Neural progenitor cell (in vitro differentiated cells): Measurements from ENCODE around the gene IL3RA. TPM values are rescaled to one million over a fixed set of nuclear protein-coding genes. Genes with fewer than 3 reads are reported as not detected.

Source experiments
- DNase-seq: peaks from one replicate; pipeline ENCODE4 v3.0.0-alpha.2; 2016; ENCODE audit warnings: low spot score
- H2AFZ ChIP-seq: fragments of 200-600 bp; sonication (generic); replicated peaks from 2 replicates; pipeline ENCODE4 v1.6.1; 2016; ENCODE audit warnings: antibody characterized with exemption
- H3F3A ChIP-seq: fragments of 200-600 bp; sonication (generic); 2 replicates; pipeline ENCODE4 v1.6.1; 2016; ENCODE audit warnings: antibody characterized with exemption, low read depth
- H3K27ac ChIP-seq: fragments of 200-600 bp; sonication (generic); 2 replicates; pipeline ENCODE4 v1.5.1; 2016; ENCODE audit warnings: mild to moderate bottlenecking
- H3K27me3 ChIP-seq: fragments of 200-600 bp; sonication (generic); 2 replicates; pipeline ENCODE4 v1.6.1; 2016; ENCODE audit warnings: mild to moderate bottlenecking, moderate library complexity
- H3K36me3 ChIP-seq: fragments of 200-600 bp; sonication (generic); 2 replicates; pipeline ENCODE4 v1.5.1; 2016
- H3K4me1 ChIP-seq: fragments of 200-600 bp; sonication (generic); 2 replicates; pipeline ENCODE4 v1.6.1; 2016; ENCODE audit warnings: mixed run types
- H3K4me2 ChIP-seq: fragments of 200-600 bp; sonication (generic); 2 replicates; pipeline ENCODE4 v1.6.1; 2016
- H3K4me3 ChIP-seq: fragments of 200-600 bp; sonication (generic); 2 replicates; pipeline ENCODE4 v1.5.1; 2016
- H3K79me2 ChIP-seq: fragments of 200-600 bp; sonication (generic); 2 replicates; pipeline ENCODE4 v1.6.1; 2016; ENCODE audit warnings: low read depth
- H3K9ac ChIP-seq: fragments of 200-600 bp; sonication (generic); 2 replicates; pipeline ENCODE4 v1.6.1; 2016
- H3K9me3 ChIP-seq: fragments of 200-600 bp; sonication (generic); 2 replicates; pipeline ENCODE4 v1.5.1; 2016; ENCODE audit warnings: low read depth
- H4K20me1 ChIP-seq: fragments of 200-600 bp; sonication (generic); 2 replicates; pipeline ENCODE4 v1.6.1; 2016; ENCODE audit warnings: low read depth
- H3K27ac Mint-ChIP-seq: 3 replicates; pipeline ENCODE4 v1.8.0; 2021; ENCODE audit warnings: mixed read lengths
- H3K27me3 Mint-ChIP-seq: 2 replicates; pipeline ENCODE4 v1.8.0; 2022; ENCODE audit warnings: low read depth, mild to moderate bottlenecking, inconsistent platforms, moderate library complexity, mixed read lengths; ENCODE audit not compliant: insufficient read depth
- H3K36me3 Mint-ChIP-seq: 3 replicates; pipeline ENCODE4 v1.8.0; 2021; ENCODE audit warnings: mixed read lengths
- H3K4me1 Mint-ChIP-seq: 3 replicates; pipeline ENCODE4 v1.8.0; 2021; ENCODE audit warnings: mixed read lengths
- H3K4me3 Mint-ChIP-seq: 3 replicates; pipeline ENCODE4 v1.8.0; 2021; ENCODE audit warnings: mild to moderate bottlenecking, moderate library complexity, mixed read lengths
- H3K9me3 Mint-ChIP-seq: 3 replicates; pipeline ENCODE4 v1.8.0; 2020; ENCODE audit warnings: mixed read lengths
- EZH2 ChIP-seq: fragments of 200-600 bp; sonication (generic); IDR thresholded peaks from 2 replicates; pipeline ENCODE4 v1.6.1; 2017; ENCODE audit warnings: antibody characterized with exemption, mild to moderate bottlenecking, moderate library complexity
- EZH2phosphoT487 ChIP-seq: fragments of 200-600 bp; sonication (generic); IDR thresholded peaks from 2 replicates; pipeline ENCODE4 v1.6.1; 2017; ENCODE audit warnings: antibody characterized with exemption
- total RNA-seq: library from RNA; depleted of rRNA; stranded (reverse); fragments of >200 nt; gene quantifications from 2 replicates; pipeline ENCODE4 v1.2.3, GENCODE V29; 2015; ENCODE audit warnings: low replicate concordance
- TF ChIP-seq, protein P1 (sequence below): fragments of 200-600 bp; sonication (generic); IDR thresholded peaks from 2 replicates; pipeline ENCODE4 v1.5.1; 2017; ENCODE audit warnings: antibody characterized with exemption, mild to moderate bottlenecking

IL3RA gene
- total RNA-seq, 1 donor from 2014 or later: not detected

DNA sequence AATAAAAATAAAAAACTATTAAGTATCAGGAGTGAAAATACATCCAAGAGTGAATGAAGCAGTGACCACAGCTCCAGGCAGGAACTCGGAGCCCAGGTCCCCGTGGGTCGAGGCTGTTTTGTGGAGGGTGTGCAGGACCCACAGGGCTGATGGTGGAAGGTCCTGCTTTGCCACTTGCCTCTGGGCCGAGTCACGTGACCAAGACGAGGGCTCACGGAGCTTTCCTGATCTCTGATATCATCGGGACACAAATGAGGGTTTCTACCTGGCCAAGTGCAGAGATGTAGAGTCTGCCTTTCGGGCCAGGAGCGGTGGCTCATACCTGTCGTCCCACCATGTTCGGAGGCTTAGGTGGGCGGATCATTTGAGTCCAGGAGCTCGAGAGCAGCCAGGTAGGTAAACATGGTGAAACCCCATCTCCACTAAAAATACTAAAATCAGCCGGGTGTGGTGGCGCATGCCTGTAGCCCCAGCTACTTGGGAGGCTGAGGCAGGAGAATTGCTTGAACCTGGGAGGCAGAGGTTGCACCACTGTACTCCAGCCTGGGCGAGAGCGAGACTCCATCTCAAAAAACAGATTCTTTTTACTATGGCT, 48.2 kb downstream of the IL3RA start:
- H3K36me3 ChIP-seq: peaks cover under 1% of the 10 kb centered on the region
- peaks cover 36% of the 10 kb centered on the region for H4K20me1 ChIP-seq
- no peak overlapping the region for H3K4me3 ChIP-seq
- Mint-ChIP-seq H3K27me3 (peaks cover 7% of the 10 kb centered on the region), H3K27ac (no peak overlapping the region), H3K4me1 (peaks cover 11% of the 10 kb centered on the region), H3K4me3 (no peak overlapping the region), H3K36me3 (peaks cover 34% of the 10 kb centered on the region), H3K9me3 (no peaks in the 10 kb centered on the region)
- H3K79me2 ChIP-seq: peaks cover 27% of the 10 kb centered on the region
- no peaks in the 10 kb centered on the region for H3K4me1 ChIP-seq
- H3K27me3 ChIP-seq: no peaks in the 10 kb centered on the region
- DNase-seq: no peak
- no peaks in the 10 kb centered on the region for H3K9me3 ChIP-seq
- no peak overlapping the region for H3K9ac ChIP-seq
- TF ChIP-seq EZH2: no peak
- TF ChIP-seq, protein P1, sequence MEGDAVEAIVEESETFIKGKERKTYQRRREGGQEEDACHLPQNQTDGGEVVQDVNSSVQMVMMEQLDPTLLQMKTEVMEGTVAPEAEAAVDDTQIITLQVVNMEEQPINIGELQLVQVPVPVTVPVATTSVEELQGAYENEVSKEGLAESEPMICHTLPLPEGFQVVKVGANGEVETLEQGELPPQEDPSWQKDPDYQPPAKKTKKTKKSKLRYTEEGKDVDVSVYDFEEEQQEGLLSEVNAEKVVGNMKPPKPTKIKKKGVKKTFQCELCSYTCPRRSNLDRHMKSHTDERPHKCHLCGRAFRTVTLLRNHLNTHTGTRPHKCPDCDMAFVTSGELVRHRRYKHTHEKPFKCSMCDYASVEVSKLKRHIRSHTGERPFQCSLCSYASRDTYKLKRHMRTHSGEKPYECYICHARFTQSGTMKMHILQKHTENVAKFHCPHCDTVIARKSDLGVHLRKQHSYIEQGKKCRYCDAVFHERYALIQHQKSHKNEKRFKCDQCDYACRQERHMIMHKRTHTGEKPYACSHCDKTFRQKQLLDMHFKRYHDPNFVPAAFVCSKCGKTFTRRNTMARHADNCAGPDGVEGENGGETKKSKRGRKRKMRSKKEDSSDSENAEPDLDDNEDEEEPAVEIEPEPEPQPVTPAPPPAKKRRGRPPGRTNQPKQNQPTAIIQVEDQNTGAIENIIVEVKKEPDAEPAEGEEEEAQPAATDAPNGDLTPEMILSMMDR: no peak
- TF ChIP-seq EZH2phosphoT487: no peak
- H3K4me2 ChIP-seq: no peak overlapping the region
- peaks cover 36% of the 10 kb centered on the region for H3F3A ChIP-seq
- no peak overlapping the region for H2AFZ ChIP-seq
- H3K27ac ChIP-seq: no peak overlapping the region

DNA sequence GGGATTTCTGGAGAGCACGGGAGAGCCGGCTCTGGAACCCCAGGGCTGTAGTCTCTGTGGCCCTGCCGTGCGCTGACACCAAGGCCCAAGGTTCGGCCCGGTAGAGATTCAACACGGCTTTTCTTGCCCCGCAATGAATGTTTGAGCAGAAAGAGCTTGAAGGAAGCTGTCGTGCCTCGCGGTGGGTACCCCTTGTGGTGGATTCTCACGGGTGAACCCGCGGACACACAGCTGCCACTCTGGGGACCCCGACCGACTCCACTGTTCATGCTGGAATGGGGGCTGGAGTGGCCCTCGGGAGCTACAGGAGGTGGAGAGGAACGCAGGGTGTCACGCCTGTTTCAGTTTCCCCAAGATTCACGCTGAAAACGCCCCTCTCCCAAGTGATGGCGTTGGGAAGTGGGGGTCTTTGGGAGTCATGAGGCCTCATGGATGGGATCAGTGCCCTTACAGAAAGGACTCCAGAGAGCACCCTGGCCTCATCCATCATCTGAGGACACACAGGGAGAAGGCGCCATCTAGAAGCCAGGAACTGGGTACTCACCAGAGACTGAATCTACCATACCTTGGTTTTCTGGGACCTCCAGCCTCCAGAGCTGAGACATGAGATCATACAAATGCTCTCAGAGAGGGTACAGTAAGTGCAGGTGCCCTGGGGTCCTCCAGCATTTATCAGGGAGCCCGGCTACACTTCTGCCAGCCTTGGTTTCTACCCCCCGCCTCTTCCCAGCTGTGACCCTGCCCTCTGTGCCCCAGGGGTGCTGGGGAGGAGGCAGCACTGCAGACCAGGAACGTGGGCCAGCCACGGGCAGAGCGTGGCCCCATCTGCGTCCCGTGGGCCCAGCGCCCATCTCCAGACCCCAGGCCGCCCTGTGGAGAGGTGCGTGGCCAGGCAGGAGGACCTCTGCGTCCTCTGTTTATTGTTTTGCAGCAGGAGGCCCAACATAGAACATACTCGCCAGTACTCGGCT, 49.0 kb downstream of the IL3RA start:
- H3K9ac ChIP-seq: no peak overlapping the region
- H4K20me1 ChIP-seq: peaks cover 44% of the 10 kb centered on the region
- TF ChIP-seq EZH2phosphoT487 (no peak), EZH2 (no peak)
- TF ChIP-seq, protein P1: no peak
- peaks cover 6% of the 10 kb centered on the region for H3K36me3 ChIP-seq
- H3K9me3 ChIP-seq: no peaks in the 10 kb centered on the region
- H3F3A ChIP-seq: peaks cover 36% of the 10 kb centered on the region
- no peak overlapping the region for H2AFZ ChIP-seq
- no peak for DNase-seq
- no peaks in the 10 kb centered on the region for H3K27me3 ChIP-seq
- peaks cover 35% of the 10 kb centered on the region for H3K79me2 ChIP-seq
- Mint-ChIP-seq H3K27me3 (peaks cover 5% of the 10 kb centered on the region), H3K27ac (no peak overlapping the region), H3K4me3 (no peak overlapping the region), H3K36me3 (peaks cover 32% of the 10 kb centered on the region), H3K9me3 (no peaks in the 10 kb centered on the region), H3K4me1 (peaks cover 8% of the 10 kb centered on the region)
- no peak overlapping the region for H3K4me2 ChIP-seq
- peaks cover 4% of the 10 kb centered on the region for H3K4me1 ChIP-seq
- no peak overlapping the region for H3K27ac ChIP-seq
- H3K4me3 ChIP-seq: no peak overlapping the region

DNA sequence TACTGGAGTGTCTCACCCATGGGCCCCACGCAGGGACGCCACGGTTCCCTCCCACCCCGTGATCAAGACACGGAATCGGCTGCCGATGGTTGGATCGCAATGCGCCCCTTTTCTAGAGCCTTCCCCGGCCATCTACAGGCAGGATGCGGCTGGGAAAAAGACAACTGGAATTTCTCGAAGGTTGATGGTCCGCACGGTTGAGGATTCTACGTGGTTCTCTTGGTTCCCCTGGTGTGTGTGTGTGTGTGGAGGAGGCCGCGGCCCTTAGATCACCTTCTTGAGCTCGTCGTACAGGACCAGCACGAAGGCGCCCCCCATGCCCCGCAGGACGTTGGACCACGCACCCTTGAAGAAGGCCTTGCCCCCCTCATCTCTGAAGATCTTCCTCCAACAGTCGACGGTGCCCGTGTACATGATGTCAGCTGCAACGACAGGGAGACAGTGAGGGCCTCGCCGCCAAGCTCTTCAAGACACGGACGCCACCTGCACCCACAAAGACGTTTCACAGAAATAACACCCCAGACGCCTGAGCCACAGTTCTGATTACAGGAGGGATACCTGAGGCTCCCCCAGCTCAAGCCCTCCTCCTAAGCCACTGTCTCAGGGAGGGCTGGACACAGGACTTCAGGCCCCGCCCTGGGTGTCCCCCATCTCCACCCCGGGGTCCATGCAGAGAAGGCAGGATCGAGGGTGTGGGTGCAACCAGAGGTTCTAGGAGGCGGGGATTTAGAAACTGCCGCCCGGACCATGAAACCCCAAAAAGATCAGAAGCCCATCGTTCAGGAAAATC, 49.9 kb downstream of the IL3RA start:
- no peak overlapping the region for H3K4me3 ChIP-seq
- peaks cover 14% of the 10 kb centered on the region for H3K4me1 Mint-ChIP-seq
- H3K4me2 ChIP-seq: no peak overlapping the region
- H3K9ac ChIP-seq: no peak overlapping the region
- peaks cover 45% of the 10 kb centered on the region for H3K79me2 ChIP-seq
- peaks cover 36% of the 10 kb centered on the region for H3K36me3 Mint-ChIP-seq
- no peaks in the 10 kb centered on the region for H3K9me3 ChIP-seq
- H3K27ac ChIP-seq: no peak overlapping the region
- H3K27me3 ChIP-seq: no peaks in the 10 kb centered on the region
- H3K27ac Mint-ChIP-seq: no peak overlapping the region
- H2AFZ ChIP-seq: no peak overlapping the region
- peak overlapping the region; percentile 21 for H3K4me3 Mint-ChIP-seq
- no peak for DNase-seq
- no peaks in the 10 kb centered on the region for H3K9me3 Mint-ChIP-seq
- H3K4me1 ChIP-seq: peaks cover 11% of the 10 kb centered on the region
- peaks cover 33% of the 10 kb centered on the region for H3F3A ChIP-seq
- peaks cover 7% of the 10 kb centered on the region for H3K27me3 Mint-ChIP-seq
- H4K20me1 ChIP-seq: peaks cover 54% of the 10 kb centered on the region
- TF ChIP-seq EZH2 (no peak), EZH2phosphoT487 (no peak)
- TF ChIP-seq, protein P1: no peak
- peaks cover 6% of the 10 kb centered on the region for H3K36me3 ChIP-seq
